ENCODE results near the gene TSHZ1.

- TF ChIP-seq RAD21 (IDR thresholded peaks at IDR 0.05; ENCODE audit: low read length) (no peak), FOXJ3 (CRISPR knock-in tag; IDR thresholded peaks at IDR 0.05) (no peak), IRF3 (IDR thresholded peaks at IDR 0.05; ENCODE audit: low read depth, low read length) (no peak)
Observed at GRCh38 chr18:75238100-75238499, 27.5 kb downstream of the TSHZ1 start.

Data from SK-N-SH (cell line).